Kidney (tissue), 14 donors: Measurements from ENCODE around the gene KRT37. TPM values are rescaled to one million over a fixed set of nuclear protein-coding genes. Genes with fewer than 3 reads are reported as not detected.

Source experiments
- DNase-seq, 5 donors: peaks; one replicate each; pipeline ENCODE4 v3.0.0-alpha.2; 2013 to 2020
- FAIRE-seq: peaks from 2 replicates; lab custom pipeline; 2012; peaks lifted over from hg19 to GRCh38; lab: Jason Lieb, UNC
- H3K27ac ChIP-seq, 2 donors: one replicate each; pipeline ENCODE4 v1.7.0; 2013; ENCODE audit warnings: low read depth in 2 of 2, low read length in 2 of 2, inconsistent platforms in 1 of 2
- H3K27me3 ChIP-seq: one replicate; pipeline ENCODE4 v1.7.1; 2013; ENCODE audit warnings: low read length, inconsistent platforms; ENCODE audit not compliant: control insufficient read depth, insufficient read depth
- H3K36me3 ChIP-seq, 3 donors: one replicate each; pipeline versions ENCODE4 v1.7.0 to v1.7.1; 2013; ENCODE audit warnings: low read length in 3 of 3, control low read depth in 1 of 3, inconsistent platforms in 1 of 3; ENCODE audit not compliant: insufficient read depth in 3 of 3, control insufficient read depth in 2 of 3
- H3K4me1 ChIP-seq, 3 donors: one replicate each; pipeline versions ENCODE4 v1.7.0 to v1.7.1; 2013; ENCODE audit warnings: low read length in 3 of 3, inconsistent platforms in 1 of 3, low read depth in 1 of 3; ENCODE audit not compliant: control insufficient read depth in 2 of 3, insufficient read depth in 2 of 3
- H3K4me3 ChIP-seq, 3 donors: one replicate each; pipeline versions ENCODE4 v1.7.0 to v1.8.1; 2013; ENCODE audit warnings: low read length in 3 of 3, control low read depth in 1 of 3, inconsistent platforms in 1 of 3
- H3K9ac ChIP-seq, 3 donors: one replicate each; pipeline versions ENCODE4 v1.7.0 to v1.7.1; 2013; ENCODE audit warnings: low read length in 3 of 3, control low read depth in 1 of 3, inconsistent platforms in 1 of 3
- H3K9me3 ChIP-seq, 3 donors: one replicate each; pipeline versions ENCODE4 v1.7.0 to v1.7.1; 2013; ENCODE audit warnings: low read length in 3 of 3, control low read depth in 1 of 3, inconsistent platforms in 1 of 3; ENCODE audit not compliant: control insufficient read depth in 2 of 3, insufficient read depth in 1 of 3
- intact Hi-C: fragments of 100-400 bp; cut with DNase I; formaldehyde crosslinking; loops from one replicate; pipeline ENCODE4 v1.11.1; 2022
- polyA plus RNA-seq: library from polyadenylated mRNA; stranded (reverse); fragments of 350-450 nt; fragmentation: Illumina TruSeq; extraction: RNeasy Lipid Tissue Mini Kit (QIAGEN cat#74804); gene quantifications from one replicate; pipeline ENCODE4 v1.2.3, GENCODE V29; 2014; ENCODE audit warnings: low read depth, low replicate concordance; ENCODE audit not compliant: insufficient read depth
- total RNA-seq: library from RNA; stranded (reverse); fragmentation: NEBNext Ultra II Directional; extraction: Animal tissue kit (Norgen Biotek cat#: 25700); gene quantifications from one replicate; pipeline ENCODE4 v1.2.1, GENCODE V29; 2021
- TF ChIP-seq, protein P1 (sequence below): IDR thresholded peaks from 3 replicates; pipeline ENCODE4 v1.5.1; 2012; ENCODE audit warnings: mild to moderate bottlenecking, moderate library complexity, borderline replicate concordance; ENCODE audit not compliant: insufficient read depth; ENCODE audit errors: extremely low read depth
- donor health status: control.
- donor health status: control.
- donor health status: control.
- donor health status: control.
- donor health status: control.
- donor health status: DM: yes; HTN: yes; CAD: no.
- donor health status: Normal renal cell carcinoma (clear cell type).

KRT37 gene
- total and polyA plus RNA-seq, 2 donors from 2014 or later, result not detected

DNA sequence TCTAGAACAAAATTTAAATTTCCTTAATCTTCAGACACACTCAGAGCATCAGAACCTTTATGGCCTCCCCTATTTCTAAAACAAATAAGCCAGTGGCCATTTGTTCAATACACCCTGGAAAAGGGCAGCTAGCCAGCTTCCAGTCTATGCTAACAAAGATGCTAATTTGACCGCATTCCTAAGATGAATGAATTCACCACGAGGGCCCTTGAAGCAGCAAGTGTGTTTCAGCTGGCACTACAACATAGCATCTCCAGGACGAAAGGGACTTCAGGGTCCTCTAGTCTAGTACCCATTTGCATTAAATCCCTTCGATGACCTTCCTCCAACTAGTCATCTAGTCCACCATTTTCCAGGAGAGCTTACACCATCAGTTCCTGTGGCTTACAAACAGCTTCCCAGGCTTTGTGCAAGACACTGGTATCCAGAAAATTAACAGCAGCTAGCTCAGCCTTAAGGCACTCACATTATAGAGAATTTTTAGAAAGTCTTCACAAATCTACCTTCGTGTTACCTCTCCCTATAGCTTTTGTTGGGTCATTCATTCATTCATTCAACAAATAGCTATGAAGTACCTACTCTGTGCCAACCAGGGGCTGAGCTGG, 10.9 kb downstream of the KRT37 start:
- Histone ChIP-seq H3K9ac (no peak overlapping the region), H3K27me3 (no peaks in the 10 kb centered on the region), H3K27ac (peak overlapping the region in 1 of 2 donors; percentile 28), H3K4me1 (peaks cover 2 to 16% (median 8%) of the 10 kb centered on the region in 3 donors), H3K4me3 (no peak overlapping the region), H3K36me3 (no peaks in the 10 kb centered on the region), H3K9me3 (no peaks in the 10 kb centered on the region)
- TF ChIP-seq, protein P1, sequence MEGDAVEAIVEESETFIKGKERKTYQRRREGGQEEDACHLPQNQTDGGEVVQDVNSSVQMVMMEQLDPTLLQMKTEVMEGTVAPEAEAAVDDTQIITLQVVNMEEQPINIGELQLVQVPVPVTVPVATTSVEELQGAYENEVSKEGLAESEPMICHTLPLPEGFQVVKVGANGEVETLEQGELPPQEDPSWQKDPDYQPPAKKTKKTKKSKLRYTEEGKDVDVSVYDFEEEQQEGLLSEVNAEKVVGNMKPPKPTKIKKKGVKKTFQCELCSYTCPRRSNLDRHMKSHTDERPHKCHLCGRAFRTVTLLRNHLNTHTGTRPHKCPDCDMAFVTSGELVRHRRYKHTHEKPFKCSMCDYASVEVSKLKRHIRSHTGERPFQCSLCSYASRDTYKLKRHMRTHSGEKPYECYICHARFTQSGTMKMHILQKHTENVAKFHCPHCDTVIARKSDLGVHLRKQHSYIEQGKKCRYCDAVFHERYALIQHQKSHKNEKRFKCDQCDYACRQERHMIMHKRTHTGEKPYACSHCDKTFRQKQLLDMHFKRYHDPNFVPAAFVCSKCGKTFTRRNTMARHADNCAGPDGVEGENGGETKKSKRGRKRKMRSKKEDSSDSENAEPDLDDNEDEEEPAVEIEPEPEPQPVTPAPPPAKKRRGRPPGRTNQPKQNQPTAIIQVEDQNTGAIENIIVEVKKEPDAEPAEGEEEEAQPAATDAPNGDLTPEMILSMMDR, result no peak
- intact Hi-C loops, result no loop called here
- no peak for DNase-seq
- no peak for FAIRE-seq

DNA sequence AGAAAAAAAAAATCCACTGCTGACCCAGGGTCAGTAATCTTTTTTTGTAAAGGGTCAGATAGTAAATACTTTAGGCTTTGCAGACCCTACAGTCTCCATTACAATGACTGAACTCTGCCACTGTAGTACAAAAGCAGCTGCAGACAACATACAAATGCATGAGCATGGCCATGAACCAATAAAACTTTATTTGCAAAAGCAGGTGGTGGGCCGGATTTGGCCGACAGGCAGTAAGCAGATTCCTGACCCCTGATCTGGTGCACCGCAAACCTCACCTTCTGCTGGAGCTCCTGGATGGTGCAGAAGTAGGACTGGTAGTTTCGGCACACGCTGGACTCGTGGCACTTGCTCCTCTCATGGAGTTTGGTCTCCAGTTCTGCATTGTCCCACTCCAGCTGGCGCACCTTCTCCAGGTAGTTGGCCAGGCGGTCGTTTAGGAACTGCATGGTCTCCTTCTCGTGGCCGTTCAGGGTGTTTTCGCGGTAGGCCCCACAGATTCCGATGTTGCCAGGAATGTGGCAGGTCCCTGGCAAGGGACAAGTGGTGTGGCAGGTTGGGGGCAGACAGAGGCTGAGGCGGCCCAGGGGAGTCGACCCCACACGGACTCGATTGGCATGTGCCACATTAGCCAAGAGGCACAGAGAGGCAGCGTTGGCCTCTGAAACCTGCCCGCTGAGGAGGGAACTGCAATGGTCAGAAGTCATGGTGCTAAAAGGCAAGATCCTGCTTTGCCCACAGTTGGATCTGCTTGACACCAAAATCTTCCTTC, 13.1 kb downstream of the KRT37 start:
- intact Hi-C loops, result no loop called here
- no peak overlapping the region for H3K4me3 ChIP-seq
- TF ChIP-seq, protein P1, result no peak
- H3K9me3 ChIP-seq, result no peaks in the 10 kb centered on the region
- no peak overlapping the region for H3K9ac ChIP-seq
- no peak for DNase-seq
- no peak for FAIRE-seq
- H3K27me3 ChIP-seq, result no peaks in the 10 kb centered on the region
- H3K36me3 ChIP-seq, result no peaks in the 10 kb centered on the region
- no peak overlapping the region for H3K27ac ChIP-seq
- peaks cover under 1 to 12% (median 5%) of the 10 kb centered on the region in 3 donors for H3K4me1 ChIP-seq

GRCh38 chr17:41407226-41407625, 17.2 kb downstream of the KRT37 start:
- no peak for FAIRE-seq
- DNase-seq, result no peak
- H3K9me3 ChIP-seq, result no peaks in the 10 kb centered on the region
- no peaks in the 10 kb centered on the region for H3K36me3 ChIP-seq
- peaks cover 0 to 3% (median 0%) of the 10 kb centered on the region in 3 donors for H3K4me1 ChIP-seq
- no peak overlapping the region for H3K27ac ChIP-seq
- H3K27me3 ChIP-seq, result no peaks in the 10 kb centered on the region
- H3K4me3 ChIP-seq, result no peak overlapping the region
- TF ChIP-seq, protein P1, result no peak
- intact Hi-C loops, result no loop called here
- no peak overlapping the region for H3K9ac ChIP-seq
